Limb (tissue), 2 donors: ENCODE results near the gene ADIPOQ.
"Not testable (repeated sequence)": the region's sequence is repeated elsewhere in the genome, so short reads cannot be mapped to it uniquely, and the experiment has no call there.

Experiments used
- DNase-seq, 2 donors: peaks; one replicate each; pipeline ENCODE4 v3.0.0-alpha.2; 2016; ENCODE audit errors: extremely low spot score in 2 of 2

The ADIPOQ gene

DNA sequence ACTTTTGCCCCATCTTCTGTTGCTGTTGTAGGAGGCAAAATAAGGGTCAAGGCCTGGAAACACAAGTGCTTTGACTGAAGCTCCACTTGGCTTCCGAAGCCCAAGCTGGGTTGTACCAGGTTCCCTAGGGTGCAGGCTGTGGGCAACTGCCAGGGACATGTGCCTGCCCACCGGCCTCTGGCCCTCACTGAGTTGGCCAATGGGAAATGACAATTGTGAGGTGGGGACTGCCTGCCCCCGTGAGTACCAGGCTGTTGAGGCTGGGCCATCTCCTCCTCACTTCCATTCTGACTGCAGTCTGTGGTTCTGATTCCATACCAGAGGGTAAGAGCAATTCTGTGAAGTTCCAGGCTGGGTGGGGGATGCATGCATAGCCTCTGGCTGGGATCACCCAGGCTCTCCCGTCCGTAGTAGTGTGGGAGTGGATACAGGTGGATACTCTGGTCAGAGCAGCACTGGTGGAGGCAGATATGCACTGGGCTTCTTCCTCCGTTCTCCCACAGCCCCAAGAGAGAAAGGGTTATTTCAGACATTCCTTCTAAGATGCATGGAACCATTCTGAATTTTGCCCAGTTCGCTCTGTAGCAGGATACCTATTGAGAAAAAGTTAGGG, at the start of gene ADIPOQ:
Gene ADIPOQ, plus strand, starts transcription at position 285 of the 613 bp plus-strand sequence. CDS start 10,349 bp downstream, outside the sequence.
- DNase-seq, result no peak

DNA sequence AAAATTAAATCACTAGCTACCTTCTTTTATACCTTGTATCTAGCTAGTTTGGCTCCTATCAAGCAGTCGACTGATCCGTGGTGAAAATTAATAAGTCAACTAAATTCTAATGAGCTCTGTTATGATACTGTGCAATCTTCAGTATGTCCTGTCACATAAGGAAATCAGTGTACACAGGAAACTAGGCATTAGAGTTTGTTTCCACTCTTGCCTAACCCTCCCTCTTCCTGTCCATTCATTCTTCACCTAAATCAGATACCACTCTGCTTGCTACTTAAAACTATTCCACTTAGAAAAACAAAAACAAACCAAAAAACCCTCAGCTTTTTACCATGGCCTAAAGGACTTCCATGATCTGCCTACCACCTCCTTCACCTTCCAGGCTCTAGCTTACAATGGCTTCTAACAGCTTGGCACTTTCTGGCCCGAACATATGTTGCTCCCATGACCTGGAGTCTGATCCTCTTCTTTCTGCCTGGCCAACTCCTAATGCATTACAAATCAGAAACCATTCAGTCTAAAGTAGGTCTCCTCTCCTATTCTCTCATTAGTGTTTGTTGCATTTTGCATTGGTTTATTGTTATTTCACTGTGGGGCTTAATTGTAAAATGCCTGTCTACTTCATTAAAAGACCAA, 44.2 kb upstream of the ADIPOQ start:
- no peak for DNase-seq

DNA sequence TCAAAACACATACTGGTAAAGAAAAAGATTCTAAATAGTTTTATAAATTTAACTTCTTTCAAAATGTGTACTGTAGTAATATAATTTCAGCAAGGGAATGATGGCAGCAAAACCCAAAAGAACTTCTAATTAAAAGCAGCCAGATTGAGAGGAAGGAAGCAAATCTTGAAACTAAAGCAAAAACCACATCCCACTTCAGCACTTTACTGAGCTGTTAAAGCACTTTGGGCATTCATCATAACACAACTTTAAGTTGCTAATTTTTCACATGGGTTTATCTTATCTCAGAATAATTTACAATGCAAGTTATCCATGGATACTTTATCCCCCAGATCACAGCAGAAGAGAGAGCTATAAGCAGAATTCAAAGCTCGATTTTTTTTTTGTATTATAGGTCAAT, 42.2 kb upstream of the ADIPOQ start:
- DNase-seq, result no peak

DNA sequence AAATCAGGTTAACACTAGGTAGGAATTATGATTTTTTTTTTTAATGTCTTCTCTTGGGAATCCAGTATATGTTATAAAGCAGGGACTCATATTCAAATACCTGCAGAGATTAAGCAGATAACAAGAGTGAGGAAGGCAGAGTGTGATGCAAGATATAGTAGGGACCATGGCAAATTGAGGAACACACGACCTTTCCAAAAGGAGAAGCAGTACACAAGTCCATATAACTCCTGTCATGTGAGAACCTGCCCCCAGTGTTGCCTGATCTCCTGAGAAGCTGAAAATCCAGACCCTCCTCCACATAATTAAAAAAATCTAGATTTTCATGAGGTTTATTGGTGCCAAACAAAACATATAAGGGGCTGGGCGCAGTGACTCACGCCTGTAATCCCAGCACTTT, 39.8 kb upstream of the ADIPOQ start:
- DNase-seq, result no peak

DNA sequence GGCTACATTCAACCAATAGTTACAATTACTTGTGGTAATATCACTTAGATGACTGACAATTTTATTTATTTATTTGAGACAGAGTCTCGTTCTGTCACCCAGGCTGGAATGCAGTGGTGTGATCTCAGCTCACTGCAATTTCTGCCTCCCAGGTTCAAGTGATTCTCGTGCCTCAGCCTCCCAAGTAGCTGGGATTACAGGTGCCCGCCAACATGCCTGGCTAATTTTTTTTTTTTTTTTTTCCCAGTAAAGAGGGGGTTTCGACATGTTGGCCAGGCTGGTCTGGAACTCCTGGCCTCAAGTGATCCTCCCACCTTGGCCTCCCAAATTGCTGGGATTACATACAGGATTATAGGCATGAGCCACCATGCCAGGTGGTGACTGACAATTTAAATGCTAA, 39.1 kb upstream of the ADIPOQ start:
- DNase-seq, result not testable (repeated sequence)

DNA sequence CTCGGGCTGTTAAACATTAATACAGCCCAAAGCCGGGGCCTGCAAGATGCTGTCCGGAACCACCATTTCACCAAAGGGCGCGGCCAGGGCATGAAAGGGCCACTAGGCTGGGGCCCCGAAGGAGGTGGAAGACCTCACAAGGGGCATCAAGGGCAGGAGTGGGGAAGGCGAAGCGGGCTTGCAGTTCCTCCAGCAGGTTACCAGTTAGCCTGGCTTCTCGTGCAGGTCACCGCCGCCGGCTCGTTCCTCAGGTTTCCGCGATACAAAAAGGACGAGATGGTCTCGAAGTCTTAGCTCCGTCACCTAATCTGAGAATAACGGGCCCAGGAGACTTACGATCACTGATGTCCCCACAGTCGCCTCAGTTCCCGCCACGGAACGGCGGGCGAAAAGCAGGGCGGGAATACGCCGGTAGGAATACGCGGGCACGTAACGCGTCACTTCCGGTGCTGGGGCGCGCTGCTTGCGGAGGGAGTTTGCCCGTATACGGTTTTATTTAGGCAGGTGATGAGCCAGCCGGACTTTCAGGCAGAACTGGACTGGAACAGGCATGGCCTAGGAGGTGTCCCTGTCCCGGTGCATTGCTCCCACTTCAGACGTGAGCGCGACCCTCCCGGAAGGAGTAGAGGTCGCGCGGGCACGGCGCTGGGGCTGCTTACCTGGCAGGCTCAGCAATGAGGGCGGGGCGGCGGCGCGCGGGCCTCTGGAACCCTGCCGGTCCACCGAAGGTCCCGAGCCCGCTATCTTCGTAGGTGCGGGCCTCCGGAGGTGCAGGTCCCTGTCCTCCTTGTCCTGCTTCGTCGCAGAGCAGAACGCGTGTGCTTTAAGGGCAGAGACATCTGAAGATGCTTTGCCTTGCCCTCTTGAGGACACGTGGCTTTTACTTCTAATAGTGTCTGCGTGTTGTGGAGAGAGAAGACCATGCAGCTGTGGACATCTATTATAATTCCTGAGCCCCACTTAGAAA, 36.1 kb upstream of the ADIPOQ start, which contains the start of gene RFC4:
Gene RFC4, minus strand, starts transcription at position 394 of the 967 bp plus-strand sequence. CDS start 1,769 bp downstream, outside the sequence.
- peak; percentile 78 to 91 for DNase-seq

DNA sequence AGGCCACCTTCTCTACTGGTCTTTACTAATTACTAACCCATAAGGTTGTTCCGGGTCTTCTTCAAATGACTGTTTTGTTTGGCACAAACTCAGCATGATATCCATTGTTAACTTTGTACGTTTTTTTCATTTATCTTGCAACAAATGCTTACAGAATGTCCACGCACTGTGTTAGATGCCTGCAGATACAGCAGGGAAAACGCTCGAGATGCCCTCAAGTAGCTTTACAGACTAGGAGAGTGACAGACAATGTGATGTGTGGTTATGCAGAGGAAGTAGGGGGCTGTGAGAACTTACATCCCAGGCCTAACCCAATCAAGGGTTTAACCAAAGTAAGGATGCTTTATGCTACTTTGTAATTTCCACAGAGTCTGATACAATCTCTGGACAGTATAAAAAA, 35.3 kb upstream of the ADIPOQ start:
- DNase-seq, result no peak

DNA sequence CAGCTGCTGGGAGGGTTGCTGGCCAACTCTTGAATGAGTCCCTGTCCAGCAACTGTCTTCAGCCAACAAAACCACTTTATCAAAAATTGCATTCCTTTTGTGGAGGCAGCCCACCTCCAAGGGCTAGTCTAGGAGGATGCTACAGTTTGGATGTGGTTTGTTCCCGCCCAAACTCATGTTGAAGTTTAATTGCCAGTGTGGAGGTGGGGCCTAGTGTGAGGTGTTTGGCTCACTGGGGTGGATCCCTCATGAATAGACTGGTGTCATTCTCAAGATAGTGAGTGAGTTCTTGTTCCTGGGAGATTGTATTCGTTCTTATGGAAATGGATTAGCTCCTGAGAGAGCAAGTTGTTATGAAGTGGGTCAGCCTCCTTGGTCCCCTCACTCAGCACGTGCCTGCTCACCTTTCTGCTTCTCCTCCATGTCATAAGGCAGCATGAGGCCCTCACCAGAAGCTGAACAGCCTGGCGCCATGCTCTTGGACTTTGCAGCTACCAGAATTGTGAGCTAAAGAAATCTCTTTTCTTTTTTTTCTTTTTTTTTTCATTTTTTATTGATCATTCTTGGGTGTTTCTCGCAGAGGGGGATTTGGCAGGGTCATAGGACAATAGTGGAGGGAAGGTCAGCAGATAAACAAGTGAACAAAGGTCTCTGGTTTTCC, 32.0 kb upstream of the ADIPOQ start:
- no peak for DNase-seq

DNA sequence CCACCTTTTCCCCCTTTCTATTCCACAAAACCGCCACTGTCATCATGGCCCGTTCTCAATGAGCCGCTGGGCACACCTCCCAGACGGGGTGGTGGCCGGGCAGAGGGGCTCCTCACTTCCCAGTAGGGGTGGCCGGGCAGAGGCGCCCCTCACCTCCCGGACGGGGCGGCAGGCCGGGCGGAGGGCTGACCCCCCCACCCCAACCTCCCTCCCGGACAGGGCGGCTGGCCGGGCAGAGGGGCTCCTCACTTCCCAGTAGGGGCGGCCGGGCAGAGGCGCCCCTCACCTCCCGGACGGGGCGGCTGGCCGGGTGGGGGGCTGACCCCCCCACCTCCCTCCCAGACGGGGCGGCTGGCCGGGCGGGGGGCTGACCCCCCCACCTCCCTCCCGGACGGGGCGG, 31.2 kb upstream of the ADIPOQ start:
- DNase-seq, result not testable (repeated sequence)

DNA sequence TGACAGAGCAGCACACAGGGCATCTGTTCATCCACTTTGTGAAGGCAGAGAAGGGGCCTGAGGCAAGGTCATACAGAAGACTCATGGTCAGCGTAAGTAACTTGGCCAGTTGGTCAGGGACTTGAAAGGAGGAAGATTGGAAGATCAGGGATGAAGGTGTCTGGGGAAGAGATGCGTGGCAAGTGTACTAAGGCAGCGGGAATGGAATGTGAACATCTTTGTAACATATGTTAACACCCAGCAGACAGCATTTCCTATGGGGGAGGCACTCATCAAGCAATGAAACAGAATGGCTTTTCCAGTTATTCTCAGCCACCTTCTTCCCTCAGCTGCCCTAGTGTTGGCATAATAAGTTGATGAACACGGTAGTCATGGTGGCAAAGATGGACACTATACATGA, 28.4 kb upstream of the ADIPOQ start:
- no peak for DNase-seq

DNA sequence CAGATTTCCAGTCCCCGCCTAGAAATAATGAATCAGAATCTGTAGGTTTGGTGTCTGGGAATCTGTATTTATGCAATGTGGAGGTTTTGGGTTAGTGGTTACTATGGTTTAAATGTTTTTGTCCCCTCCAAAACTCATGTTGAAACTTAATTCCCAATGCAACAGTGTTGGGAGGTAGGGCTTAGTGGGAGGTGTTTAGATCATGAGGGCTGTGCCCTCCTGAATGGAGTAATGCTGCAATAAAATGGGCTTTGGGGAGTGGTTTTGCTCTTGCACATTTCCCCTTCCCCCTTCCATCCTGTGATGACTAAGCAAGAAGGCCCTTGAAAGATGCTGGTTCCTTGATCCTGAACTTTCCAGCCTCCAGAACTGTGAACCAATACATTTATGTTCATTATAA, 27.1 kb upstream of the ADIPOQ start:
- DNase-seq, result no peak

DNA sequence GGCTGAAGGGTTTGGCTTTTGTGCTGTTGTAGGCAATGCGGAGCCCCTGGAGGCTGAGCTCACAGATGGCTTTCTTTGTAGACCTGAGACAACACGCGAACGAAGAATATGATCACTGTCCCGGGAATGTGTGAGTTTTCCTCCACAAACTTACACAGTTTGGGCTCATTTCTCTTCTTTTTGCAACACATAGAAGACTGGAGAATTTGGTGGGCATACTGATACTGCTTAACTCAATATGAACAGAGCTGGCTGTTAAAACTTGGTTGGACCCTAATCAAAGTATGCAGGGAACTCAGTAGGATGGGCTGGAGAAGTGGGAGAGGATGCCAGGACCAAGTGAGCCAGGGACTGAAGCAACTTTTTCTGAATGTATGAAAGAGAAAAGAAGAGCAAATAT, 24.0 kb upstream of the ADIPOQ start:
- no peak for DNase-seq

DNA sequence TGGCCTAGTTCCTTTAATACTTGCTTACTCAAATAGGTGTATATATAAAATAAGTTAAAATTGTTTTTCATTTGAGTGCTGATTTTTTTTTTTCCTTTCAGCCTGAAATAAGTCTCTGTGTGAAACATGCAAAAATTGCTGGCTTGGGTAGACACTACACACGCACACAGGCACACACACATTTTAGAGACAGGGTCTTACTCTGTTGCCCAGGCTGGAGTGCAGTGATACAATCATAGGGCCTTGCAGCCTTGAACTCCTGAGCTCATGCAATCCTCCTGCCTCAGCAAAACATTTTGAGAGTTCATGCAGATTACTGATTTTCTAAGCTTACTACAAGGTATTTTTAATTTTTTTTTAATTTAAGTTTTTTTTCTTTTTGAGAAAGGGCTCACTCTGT, 23.6 kb upstream of the ADIPOQ start:
- DNase-seq, result no peak

DNA sequence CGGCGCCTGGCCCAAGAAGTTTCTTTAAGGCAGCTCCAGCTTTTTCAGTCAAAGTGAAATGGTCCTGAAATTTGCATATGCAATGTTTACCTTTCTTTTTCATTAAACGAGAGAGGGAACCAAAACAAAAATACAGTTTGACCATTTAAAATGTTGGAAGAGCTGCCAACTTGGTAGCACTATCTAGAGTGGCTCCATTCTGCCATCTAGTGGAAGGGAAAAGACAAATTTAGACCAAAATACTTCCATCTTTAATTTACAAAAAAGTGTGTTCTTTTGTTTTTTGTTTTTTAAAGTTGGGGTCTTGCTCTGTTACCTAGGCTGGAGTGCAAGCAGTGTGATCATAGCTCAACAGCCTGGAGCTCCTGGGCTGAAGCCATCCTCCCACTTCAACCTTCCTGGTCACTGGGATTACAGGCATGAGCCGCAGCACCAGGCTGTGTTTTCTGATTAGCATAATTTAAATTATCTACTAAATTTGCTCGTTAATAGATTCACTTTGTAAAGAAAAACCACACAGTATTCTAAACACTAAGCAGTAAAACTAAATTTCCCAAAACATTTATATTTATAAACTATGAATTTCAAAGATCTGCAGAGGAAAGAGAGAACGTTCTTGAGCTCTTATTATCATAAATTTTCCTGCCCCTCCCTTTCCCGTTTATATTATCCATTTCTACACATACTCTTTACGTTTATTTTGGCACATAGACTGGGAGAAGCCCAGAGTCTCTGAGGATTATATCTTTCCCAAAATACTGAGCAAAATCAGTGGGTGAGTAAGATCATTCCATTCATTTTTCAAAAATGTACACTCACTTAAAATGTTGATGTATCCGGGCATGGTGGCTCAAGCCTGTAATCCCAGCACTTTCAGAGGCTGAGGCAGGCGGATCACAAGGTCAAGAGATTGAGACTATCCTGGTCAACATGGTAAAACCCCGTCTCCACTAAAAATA, 20.8 kb upstream of the ADIPOQ start:
- DNase-seq, result peak in 1 of 2 donors; percentile 16

DNA sequence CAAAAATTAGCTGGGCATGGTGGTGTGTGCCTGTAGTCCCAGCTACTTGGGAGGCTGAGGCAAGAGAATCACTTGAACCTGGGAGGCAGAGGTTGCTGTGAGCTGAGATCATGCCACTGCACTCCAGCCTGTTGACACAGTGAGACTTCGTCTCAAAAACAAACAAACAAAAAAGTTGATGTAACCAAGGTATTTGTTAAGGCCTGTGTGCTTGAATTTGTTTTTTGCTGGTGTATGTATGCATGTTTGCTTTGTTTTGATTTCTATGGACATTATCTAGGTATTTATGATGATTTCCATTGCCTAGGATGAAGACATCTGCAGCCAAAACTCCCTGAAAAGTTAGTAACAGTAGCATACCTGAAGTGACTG, 20.1 kb upstream of the ADIPOQ start:
- DNase-seq, result not testable (repeated sequence)

DNA sequence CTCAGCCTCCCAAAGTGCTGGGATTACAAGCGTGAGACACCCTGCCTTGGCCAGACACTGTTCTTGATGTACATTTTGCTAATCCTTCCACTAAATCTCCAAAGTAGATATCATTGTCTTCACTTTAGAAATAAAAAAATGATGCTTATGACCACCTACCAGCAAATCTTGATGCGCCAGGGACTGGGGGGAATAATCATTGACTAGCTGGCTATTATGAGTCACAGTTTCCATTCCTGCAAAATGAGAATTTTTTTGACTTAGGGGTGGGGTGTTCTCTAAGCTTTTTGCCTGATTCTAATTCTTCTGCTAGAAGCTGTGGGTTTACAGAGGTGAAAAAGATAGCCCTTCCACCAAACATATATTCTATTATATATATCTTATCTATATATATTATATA, 19.1 kb upstream of the ADIPOQ start:
- DNase-seq, result no peak

DNA sequence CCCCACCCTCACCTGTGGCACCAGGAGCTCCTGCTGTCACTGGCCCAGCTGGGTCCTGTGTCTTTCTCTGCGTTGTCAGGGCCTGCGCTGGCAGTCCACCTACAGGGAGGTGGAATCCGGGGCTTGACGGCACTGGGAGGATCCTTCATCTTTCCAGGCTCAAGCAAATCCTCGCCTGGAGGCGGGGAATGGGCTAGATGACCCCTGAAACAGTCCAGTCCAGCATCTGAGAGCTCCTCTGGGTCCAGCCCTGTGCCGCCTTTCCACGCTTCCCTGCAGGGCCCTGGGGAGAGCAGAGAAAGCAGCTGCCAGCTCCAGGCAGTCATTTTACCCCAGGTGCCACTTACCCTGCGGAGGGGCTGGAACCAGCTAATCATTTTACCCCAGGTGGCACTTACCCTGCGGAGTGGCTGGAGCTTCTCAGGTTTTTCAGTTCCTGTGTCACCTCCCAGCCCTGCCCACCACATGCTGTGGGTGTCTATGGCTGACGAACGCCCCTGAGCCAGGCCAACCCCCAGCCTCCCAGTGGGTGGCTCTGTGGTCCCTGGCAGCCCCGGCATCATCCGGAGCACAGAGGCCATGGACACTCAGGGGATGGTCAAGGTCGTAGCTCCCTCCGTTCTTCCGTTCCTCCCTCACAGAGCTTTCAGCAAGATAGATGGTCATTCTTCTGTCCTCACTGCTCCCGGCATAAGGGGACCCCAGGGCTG, 17.9 kb upstream of the ADIPOQ start:
- DNase-seq, result no peak

DNA sequence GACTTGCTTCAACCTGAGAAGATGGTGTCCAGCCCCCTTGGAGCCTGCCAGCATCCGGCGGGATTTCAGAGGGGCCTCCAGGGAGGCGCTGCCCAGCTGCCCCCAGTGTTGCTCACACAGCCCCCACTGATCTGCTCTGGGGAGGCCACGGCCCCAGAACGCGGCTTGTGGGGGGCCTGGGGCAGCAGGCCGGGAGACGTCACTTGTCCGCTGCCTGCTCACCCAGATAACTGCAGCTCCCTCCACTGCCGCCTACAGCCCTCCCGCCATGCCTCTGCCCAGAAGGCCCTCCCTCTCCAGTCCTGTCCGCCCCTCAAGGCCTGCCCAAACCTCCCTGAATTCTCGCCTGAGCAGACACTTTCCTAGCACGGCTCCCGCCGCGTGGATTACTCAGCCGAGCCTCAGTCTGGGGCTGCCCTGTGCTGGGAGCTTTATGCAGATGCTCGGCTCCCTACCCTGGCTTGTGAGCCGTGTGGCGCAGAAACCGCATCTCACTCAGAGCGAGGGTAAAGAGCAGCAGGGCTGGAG, 17.2 kb upstream of the ADIPOQ start:
- peak in 1 of 2 donors; percentile 63 for DNase-seq

DNA sequence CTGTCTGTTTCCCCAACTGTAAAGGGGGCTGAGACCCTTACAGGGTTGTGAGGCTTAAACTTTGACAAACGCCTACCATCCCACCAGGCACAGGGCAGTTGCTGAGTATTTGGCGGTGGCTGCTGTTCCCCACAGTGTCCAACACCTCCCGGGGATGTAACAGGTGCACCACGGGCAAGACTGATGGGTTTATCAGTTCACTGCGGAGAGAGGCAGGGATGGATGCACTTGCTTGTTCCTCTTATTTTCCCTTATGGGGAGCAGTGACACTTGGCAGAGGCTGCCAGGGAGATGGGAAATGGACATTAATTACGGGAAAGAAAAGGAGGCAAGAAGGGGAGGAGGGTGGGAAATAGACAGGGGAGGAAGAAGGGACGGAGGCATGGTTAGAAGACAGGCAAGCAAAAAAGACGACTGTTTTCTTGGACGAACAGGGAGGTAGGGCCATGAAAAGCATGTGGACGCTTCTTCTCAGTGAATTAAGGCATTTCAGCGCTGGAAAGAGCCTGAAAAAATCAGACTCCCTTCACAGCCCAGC, 16.6 kb upstream of the ADIPOQ start:
- DNase-seq, result peak in 1 of 2 donors; percentile 30
